ENCODE measurements around the gene ASIC3.

DNA sequence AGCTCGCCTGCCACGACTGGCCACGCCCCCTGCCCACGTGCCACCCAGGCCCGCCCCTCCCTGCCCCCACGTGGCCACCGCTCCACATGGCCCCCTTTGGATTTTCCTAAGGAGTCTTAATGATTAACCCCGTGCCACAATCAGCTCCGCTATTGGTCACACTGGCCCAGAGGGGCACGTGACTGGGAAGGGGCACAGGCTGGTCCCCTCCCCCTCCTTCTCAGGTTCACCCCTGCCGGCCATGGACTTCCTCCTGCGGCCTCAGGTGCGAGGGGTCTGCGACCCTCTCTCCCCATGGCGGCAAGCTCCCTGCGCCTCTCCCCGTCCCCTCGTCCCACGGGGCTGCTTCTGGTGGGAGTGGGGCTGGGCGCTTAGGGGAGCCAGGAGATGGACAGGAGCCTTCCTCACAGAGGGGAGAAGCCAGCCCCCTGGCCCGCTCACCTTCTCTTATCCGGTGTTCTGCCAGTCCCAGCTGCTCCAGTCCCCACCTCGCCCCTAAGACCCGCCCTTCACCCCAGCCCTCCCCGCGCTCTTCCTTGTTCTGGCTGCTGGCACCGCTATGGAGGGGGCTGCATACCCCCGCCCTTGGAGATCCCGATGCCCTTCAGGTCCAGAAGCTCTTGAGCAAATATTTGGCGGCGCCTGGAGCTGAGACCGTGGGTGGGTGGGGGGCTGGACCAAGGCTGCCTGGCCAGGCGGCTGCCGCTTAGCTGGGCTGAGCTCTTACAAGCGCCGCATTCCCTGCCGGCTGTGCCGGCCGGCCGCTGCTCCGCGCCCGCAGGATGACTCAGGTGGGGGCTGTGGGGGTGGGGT, 14.3 kb downstream of the ASIC3 start:
- TF ChIP-seq POLR2A (IDR thresholded peaks at IDR 0.05): peak in 1 of 2 donors; percentile 27
- TF ChIP-seq, protein P1, sequence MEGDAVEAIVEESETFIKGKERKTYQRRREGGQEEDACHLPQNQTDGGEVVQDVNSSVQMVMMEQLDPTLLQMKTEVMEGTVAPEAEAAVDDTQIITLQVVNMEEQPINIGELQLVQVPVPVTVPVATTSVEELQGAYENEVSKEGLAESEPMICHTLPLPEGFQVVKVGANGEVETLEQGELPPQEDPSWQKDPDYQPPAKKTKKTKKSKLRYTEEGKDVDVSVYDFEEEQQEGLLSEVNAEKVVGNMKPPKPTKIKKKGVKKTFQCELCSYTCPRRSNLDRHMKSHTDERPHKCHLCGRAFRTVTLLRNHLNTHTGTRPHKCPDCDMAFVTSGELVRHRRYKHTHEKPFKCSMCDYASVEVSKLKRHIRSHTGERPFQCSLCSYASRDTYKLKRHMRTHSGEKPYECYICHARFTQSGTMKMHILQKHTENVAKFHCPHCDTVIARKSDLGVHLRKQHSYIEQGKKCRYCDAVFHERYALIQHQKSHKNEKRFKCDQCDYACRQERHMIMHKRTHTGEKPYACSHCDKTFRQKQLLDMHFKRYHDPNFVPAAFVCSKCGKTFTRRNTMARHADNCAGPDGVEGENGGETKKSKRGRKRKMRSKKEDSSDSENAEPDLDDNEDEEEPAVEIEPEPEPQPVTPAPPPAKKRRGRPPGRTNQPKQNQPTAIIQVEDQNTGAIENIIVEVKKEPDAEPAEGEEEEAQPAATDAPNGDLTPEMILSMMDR (IDR thresholded peaks at IDR 0.05): peak in 1 of 6 experiments; percentile 6

All from Peyer's patch (tissue), 4 donors.